Hepatocyte (in vitro differentiated cells): Measurements from ENCODE around the gene KCNMA1.

Experiments
- CTCF ChIP-seq: fragments of 200-600 bp; sonication (generic); IDR thresholded peaks from 2 replicates; pipeline ENCODE4 v1.5.1; 2016; ENCODE audit warnings: antibody characterized with exemption, mild to moderate bottlenecking; ENCODE audit not compliant: poor library complexity
- EZH2 ChIP-seq: fragments of 200-600 bp; sonication (generic); IDR thresholded peaks from 2 replicates; pipeline ENCODE4 v1.6.1; 2016; ENCODE audit warnings: antibody characterized with exemption, mild to moderate bottlenecking, borderline replicate concordance
- EZH2phosphoT487 ChIP-seq: fragments of 200-600 bp; sonication (generic); IDR thresholded peaks from one replicate; pipeline ENCODE4 v1.6.1; 2018; ENCODE audit warnings: antibody characterized with exemption, mild to moderate bottlenecking, low read depth, moderate library complexity; ENCODE audit not compliant: unreplicated experiment, severe bottlenecking

- TF ChIP-seq CTCF (no peak), EZH2 (no peak), EZH2phosphoT487 (no peak)
Measured at GRCh38 chr10:77220150-77220549, 417.5 kb downstream of the KCNMA1 start.
